Transverse colon (tissue), 1 donor: Measurements from ENCODE around the gene SIAE.

Experiments used
- EP300 ChIP-seq: sonication (generic); formaldehyde crosslinking; IDR thresholded peaks from one replicate; pipeline ENCODE4 v1.6.1; 2017; ENCODE audit warnings: antibody characterized with exemption, low read depth
- POLR2A ChIP-seq: fragments of 450-650 bp; IDR thresholded peaks from one replicate; pipeline ENCODE4 v1.6.1; 2016; ENCODE audit warnings: antibody characterized with exemption, mild to moderate bottlenecking, moderate library complexity

- TF ChIP-seq POLR2A (no peak), EP300 (no peak)
Observed at GRCh38 chr11:124592627-124593026, 80.9 kb downstream of the SIAE start.
